Mesodermal cell (in vitro differentiated cells): ENCODE results near the gene CA10.

ENCODE experiments used
- H3K27ac ChIP-seq: 2 replicates; pipeline ENCODE4 v1.7.0; 2013; ENCODE audit warnings: mild to moderate bottlenecking, low read depth, low read length, moderate library complexity; ENCODE audit not compliant: severe bottlenecking
- H3K36me3 ChIP-seq: 2 replicates; pipeline ENCODE4 v1.7.1; 2013; ENCODE audit warnings: mild to moderate bottlenecking, low read length, moderate library complexity; ENCODE audit not compliant: control insufficient read depth, insufficient read depth
- H3K4me1 ChIP-seq: one replicate; pipeline ENCODE4 v1.7.1; 2013; ENCODE audit warnings: mild to moderate bottlenecking, low read length; ENCODE audit not compliant: insufficient read depth, control insufficient read depth, poor library complexity, severe bottlenecking
- H3K4me3 ChIP-seq: 2 replicates; pipeline ENCODE4 v1.7.0; 2013; ENCODE audit warnings: low read length, control low read depth, mild to moderate bottlenecking; ENCODE audit not compliant: insufficient read depth, poor library complexity, severe bottlenecking; ENCODE audit errors: extremely low read depth
- H3K9me3 ChIP-seq: 2 replicates; pipeline ENCODE4 v1.7.1; 2013; ENCODE audit warnings: mild to moderate bottlenecking, low read length, moderate library complexity; ENCODE audit not compliant: control insufficient read depth
- WGBS, 2 experiments: methylation state at CpG; one replicate each; pipeline ENCODE4 v1.1.5; 2013; ENCODE audit warnings: missing lambda C conversion rate in 2 of 2; ENCODE audit not compliant: insufficient coverage in 2 of 2; 5-methylcytosine and 5-hydroxymethylcytosine counted together

Gene CA10

DNA sequence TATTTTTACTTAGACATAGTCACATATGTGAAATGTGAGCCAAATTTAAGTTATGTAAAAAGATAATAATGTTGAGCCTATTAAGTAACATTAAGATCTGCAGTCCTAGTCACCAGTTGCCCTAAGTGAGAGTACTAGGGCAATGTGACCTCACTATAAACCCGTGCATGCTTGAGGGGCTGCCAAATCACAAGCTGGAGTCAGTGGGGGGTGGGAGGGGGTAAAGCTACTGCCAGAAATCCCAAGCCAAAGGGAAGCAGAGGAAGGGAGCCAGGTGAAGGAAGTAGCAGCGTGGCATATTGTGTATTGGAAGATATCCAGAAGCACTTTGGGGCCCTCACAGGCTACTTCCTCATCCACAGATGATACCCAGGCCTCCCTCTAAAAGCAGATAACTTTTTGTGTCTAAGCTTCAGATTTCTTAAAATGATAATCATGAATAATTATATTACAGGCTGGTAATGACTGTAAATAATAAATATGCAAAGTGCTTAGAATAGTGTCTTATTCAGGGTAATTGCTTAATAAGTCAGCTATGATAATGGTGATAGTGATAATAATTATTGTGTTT, 134.1 kb downstream of the CA10 start:
- no peak overlapping the region for H3K4me3 ChIP-seq
- peaks cover 3% of the 10 kb centered on the region for H3K9me3 ChIP-seq
- no peaks in the 10 kb centered on the region for H3K36me3 ChIP-seq
- no peaks in the 10 kb centered on the region for H3K4me1 ChIP-seq
- WGBS, 2 experiments, result 50 to 100% methylated on average over 1 of the region's 2 CpGs
- no peak overlapping the region for H3K27ac ChIP-seq

DNA sequence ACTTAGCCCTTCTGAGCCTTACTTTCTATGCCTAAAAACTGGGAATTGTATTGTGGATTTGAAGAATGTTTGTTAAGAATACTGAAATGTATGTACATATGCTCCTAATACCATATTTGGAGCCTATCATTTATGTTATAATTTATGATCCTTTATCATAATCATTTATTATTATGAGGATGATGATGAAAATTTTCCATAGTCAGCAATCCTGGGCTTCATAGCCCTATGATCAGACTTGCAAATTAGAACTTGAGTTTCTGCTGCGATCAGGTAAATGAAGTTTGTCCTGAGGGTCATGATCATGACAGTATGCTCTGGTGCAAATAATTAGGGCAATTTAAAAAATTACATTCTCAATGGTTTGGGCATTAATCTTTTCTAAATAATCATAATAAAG, 147.4 kb downstream of the CA10 start:
- no peak overlapping the region for H3K4me3 ChIP-seq
- no peaks in the 10 kb centered on the region for H3K9me3 ChIP-seq
- WGBS, 2 experiments, result 100% methylated on average over 1 of the region's 1 CpG; no CpG with 5 or more reads in 1 of the 2 experiments
- H3K36me3 ChIP-seq, result no peaks in the 10 kb centered on the region
- no peak overlapping the region for H3K27ac ChIP-seq
- no peaks in the 10 kb centered on the region for H3K4me1 ChIP-seq

- Histone ChIP-seq H3K36me3 (no peaks in the 10 kb centered on the region), H3K9me3 (no peaks in the 10 kb centered on the region), H3K4me3 (no peak overlapping the region), H3K4me1 (no peaks in the 10 kb centered on the region), H3K27ac (no peak overlapping the region)
- 84 to 89% methylated on average over 1 to 2 of the region's 3 CpGs for WGBS, 2 experiments
Measured at GRCh38 chr17:51999654-52000053, 158.9 kb downstream of the CA10 start.

GRCh38 chr17:51997723-51998122, 160.8 kb downstream of the CA10 start:
- Histone ChIP-seq H3K27ac (no peak overlapping the region), H3K9me3 (no peaks in the 10 kb centered on the region), H3K4me3 (no peak overlapping the region), H3K36me3 (no peaks in the 10 kb centered on the region), H3K4me1 (no peaks in the 10 kb centered on the region)
- WGBS, 2 experiments, result 20 to 83% methylated on average over 1 of the region's 2 CpGs

DNA sequence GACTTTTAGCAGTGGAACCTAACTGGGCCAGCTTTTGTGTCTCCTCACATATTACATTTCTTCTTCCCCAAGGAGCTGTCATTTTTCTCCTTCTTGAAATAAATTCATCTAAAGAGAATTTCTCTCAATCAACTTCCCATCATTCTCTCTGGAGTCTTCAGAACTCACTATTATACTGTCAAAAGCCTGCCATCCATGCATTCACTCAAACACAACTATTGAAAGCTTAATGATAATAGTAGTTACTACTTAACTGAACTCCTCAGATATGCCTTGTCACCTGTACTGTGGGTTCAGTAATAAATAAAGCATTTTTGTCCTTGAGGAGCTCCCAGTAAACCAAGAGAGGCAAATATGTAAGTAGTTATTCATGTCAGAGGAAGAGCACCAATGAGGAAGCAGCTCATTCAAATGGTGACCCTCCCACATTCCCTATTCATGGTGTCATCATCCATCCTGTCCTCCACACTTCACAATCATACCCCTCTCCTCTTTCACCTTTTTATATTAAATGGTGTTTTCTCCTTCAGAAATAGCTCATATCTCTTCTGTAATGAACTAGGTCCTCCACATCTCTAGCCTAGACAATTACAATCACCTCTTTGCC, 162.6 kb downstream of the CA10 start:
- H3K4me1 ChIP-seq, result no peaks in the 10 kb centered on the region
- no peaks in the 10 kb centered on the region for H3K9me3 ChIP-seq
- H3K4me3 ChIP-seq, result no peak overlapping the region
- no peak overlapping the region for H3K27ac ChIP-seq
- no peaks in the 10 kb centered on the region for H3K36me3 ChIP-seq

DNA sequence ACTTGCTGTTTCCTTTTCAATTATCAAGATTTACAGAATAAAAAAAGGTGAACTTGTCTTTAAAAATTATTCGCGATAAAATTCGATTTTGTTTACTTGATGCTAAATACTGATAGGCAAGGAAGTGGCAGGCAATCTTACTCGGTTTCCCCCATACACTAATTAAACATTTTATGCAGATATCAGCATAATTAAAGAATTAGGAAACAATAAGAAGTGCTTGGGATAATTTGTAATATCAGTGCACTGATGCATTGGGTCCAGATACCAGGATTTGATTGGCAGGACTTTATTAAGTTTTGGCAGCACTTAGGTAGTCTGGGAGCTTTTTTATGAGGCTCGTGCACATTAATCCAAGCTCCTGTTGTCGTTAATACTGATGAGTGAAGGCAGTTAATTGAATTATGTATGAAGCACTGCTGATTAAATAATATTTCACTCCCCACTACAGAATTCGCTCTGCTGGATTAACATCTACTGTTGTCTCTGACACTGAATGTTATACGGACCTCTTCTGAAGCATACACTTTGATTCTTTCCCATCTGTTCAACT, 165.6 kb downstream of the CA10 start:
- Histone ChIP-seq H3K36me3 (no peaks in the 10 kb centered on the region), H3K9me3 (peaks cover 4% of the 10 kb centered on the region), H3K4me3 (no peak overlapping the region), H3K4me1 (no peaks in the 10 kb centered on the region), H3K27ac (no peak overlapping the region)
- 89 to 90% methylated on average over 2 of the region's 8 CpGs for WGBS, 2 experiments

DNA sequence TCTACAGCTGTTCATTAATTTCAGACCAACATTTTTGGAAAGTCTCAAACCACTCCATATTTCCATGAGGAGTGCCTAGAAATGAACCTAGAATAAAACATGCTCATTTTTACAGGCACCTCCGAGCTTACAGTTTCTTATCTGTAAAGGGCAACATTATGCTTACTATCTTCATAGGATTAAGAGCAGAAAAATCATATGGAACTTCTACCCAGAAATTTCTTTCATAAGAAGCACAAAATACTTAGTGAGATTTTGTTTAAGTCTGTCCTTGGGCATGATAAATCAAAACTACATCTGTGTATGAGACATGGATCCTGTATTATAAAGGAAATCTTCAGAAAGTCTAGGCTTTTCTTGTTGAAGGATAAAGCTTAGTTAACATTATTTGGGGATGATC, 187.4 kb downstream of the CA10 start:
- no peaks in the 10 kb centered on the region for H3K4me1 ChIP-seq
- no peaks in the 10 kb centered on the region for H3K36me3 ChIP-seq
- no peak overlapping the region for H3K4me3 ChIP-seq
- H3K9me3 ChIP-seq, result no peaks in the 10 kb centered on the region
- no peak overlapping the region for H3K27ac ChIP-seq
- no CpG with 5 or more reads among the region's 1 CpG for WGBS, 2 experiments

DNA sequence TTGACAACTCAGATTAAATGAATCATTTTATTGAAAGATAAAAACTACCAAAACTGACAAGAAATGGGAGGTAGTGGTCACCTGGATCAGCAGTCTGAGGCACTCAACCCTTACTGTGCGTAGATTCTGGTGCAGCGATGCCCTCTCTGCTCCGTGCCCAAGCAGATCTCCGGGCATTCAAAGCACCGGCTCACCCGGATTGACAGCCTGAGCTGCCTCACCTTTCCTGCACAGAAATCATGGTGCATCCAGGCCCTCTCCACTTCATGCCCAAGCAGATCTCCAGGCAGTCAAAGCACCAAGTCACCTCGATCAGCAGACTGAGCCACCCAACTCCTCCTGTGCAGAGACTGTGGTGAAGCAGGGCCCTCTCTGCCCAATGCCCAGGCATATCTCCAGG, 196.8 kb downstream of the CA10 start:
- H3K4me3 ChIP-seq, result no peak overlapping the region
- H3K27ac ChIP-seq, result no peak overlapping the region
- 73 to 86% methylated on average over 6 of the region's 7 CpGs for WGBS, 2 experiments
- H3K4me1 ChIP-seq, result no peaks in the 10 kb centered on the region
- H3K36me3 ChIP-seq, result no peaks in the 10 kb centered on the region
- peaks cover 14% of the 10 kb centered on the region for H3K9me3 ChIP-seq

DNA sequence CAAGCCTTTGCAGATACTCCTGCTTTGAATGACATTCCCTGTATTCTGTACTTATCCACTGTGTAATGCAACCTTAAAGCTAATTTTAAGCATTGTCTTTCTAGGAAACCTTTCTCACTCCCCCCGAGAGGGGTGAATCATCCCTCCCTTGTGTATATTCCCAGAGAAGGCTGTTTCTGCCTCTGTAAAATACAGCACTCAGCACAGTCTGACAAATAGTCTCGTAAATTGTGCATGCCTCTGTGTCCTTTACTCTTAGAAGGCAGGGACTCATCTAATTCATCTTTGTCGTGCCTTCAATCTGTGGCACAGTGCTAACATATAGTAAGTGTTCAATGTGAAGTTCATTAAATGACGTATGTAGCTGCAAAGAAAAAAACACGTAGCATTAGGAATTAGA, 200.7 kb downstream of the CA10 start:
- Histone ChIP-seq H3K4me3 (no peak overlapping the region), H3K36me3 (no peaks in the 10 kb centered on the region), H3K9me3 (peaks cover 14% of the 10 kb centered on the region), H3K4me1 (no peaks in the 10 kb centered on the region), H3K27ac (no peak overlapping the region)
- WGBS, 2 experiments, result 76 to 79% methylated on average over 2 to 5 of the region's 5 CpGs

- no peaks in the 10 kb centered on the region for H3K36me3 ChIP-seq
- no peak overlapping the region for H3K27ac ChIP-seq
- peaks cover 4% of the 10 kb centered on the region for H3K9me3 ChIP-seq
- no peak overlapping the region for H3K4me3 ChIP-seq
- no peaks in the 10 kb centered on the region for H3K4me1 ChIP-seq
- WGBS, 2 experiments, result 72 to 85% methylated on average over 2 of the region's 2 CpGs
Measured at GRCh38 chr17:51955245-51955644, 203.3 kb downstream of the CA10 start.

GRCh38 chr17:51954232-51954765, 204.2 kb downstream of the CA10 start:
- Histone ChIP-seq H3K4me3 (no peak overlapping the region), H3K4me1 (no peaks in the 10 kb centered on the region), H3K36me3 (no peaks in the 10 kb centered on the region), H3K9me3 (peaks cover 4% of the 10 kb centered on the region), H3K27ac (no peak overlapping the region)
- no CpG with 5 or more reads among the region's 2 CpGs for WGBS, 2 experiments
